Upper lobe of right lung (tissue), 1 donor: ENCODE data around the gene MAFG. TPM values are rescaled to one million over a fixed set of nuclear protein-coding genes. Genes with fewer than 3 reads are reported as not detected.

Source experiments
- ATAC-seq: fragments of 200-7000 bp; cut with Tn5 transposase; one replicate; pipeline ENCODE4 v1.9.1; 2020; ENCODE audit warnings: mild to moderate bottlenecking, moderate library complexity
- DNase-seq: peaks from one replicate; pipeline ENCODE4 v3.0.0-alpha.2; 2020
- H3K27ac ChIP-seq: fragments of 200-600 bp; one replicate; pipeline ENCODE4 v1.8.0; 2022
- H3K27me3 ChIP-seq: fragments of 200-600 bp; one replicate; pipeline ENCODE4 v1.8.0; 2022; ENCODE audit warnings: mild to moderate bottlenecking
- H3K36me3 ChIP-seq: fragments of 200-600 bp; one replicate; pipeline ENCODE4 v1.8.0; 2022
- H3K4me1 ChIP-seq: fragments of 200-600 bp; one replicate; pipeline ENCODE4 v1.8.0; 2022
- H3K4me3 ChIP-seq: fragments of 200-600 bp; one replicate; pipeline ENCODE4 v1.8.0; 2022; ENCODE audit warnings: mild to moderate bottlenecking
- H3K9me3 ChIP-seq: fragments of 200-600 bp; one replicate; pipeline ENCODE4 v1.8.0; 2022
- intact Hi-C: fragments of 100-400 bp; cut with DNase I; formaldehyde crosslinking; loops from one replicate; pipeline ENCODE4 v1.11.0; 2022
- total RNA-seq: library from RNA; stranded (reverse); fragmentation: NEBNext Ultra II Directional; extraction: Animal tissue kit (Norgen Biotek cat#: 25700); gene quantifications from one replicate; pipeline ENCODE4 v1.2.1, GENCODE V29; 2021
- TF ChIP-seq, protein P1 (sequence below): fragments of 200-600 bp; IDR thresholded peaks from one replicate; pipeline ENCODE4 v1.8.0; 2022; ENCODE audit warnings: antibody characterized with exemption
- donor health status: DM: no; HTN: yes; CAD: no; lungs with severe emphysema.

Gene MAFG
- total RNA-seq, 1 donor from 2014 or later: 35.9 TPM

DNA sequence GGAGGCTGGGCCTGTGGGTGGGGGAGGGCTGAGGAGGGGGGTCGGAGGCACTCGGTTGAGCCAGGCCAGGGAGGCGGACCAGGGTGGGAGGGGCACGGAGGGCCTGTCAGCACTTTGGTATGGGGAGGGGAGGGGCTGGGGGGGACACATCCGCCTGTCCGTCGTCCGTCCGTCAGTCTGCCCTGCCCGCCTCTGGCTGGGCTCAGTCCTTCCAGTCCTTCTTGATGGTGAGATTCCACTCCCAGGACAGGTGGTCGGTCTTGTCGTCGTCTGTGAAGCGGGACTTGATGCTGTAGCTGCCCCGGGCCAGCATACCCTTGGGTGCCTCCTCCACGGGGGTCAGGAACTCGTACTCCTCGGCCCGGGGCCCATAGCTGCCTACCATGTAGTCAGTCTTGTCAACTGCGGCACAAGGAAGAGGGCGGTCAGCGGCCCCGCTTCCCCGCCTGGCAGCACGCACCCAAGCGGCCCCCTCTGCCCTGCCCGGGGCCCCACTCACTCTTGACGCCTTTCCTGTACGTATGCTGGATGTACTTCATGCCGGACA lies 58.8 kb downstream of the MAFG start:
- DNase-seq: peak; percentile 74
- TF ChIP-seq, protein P1, sequence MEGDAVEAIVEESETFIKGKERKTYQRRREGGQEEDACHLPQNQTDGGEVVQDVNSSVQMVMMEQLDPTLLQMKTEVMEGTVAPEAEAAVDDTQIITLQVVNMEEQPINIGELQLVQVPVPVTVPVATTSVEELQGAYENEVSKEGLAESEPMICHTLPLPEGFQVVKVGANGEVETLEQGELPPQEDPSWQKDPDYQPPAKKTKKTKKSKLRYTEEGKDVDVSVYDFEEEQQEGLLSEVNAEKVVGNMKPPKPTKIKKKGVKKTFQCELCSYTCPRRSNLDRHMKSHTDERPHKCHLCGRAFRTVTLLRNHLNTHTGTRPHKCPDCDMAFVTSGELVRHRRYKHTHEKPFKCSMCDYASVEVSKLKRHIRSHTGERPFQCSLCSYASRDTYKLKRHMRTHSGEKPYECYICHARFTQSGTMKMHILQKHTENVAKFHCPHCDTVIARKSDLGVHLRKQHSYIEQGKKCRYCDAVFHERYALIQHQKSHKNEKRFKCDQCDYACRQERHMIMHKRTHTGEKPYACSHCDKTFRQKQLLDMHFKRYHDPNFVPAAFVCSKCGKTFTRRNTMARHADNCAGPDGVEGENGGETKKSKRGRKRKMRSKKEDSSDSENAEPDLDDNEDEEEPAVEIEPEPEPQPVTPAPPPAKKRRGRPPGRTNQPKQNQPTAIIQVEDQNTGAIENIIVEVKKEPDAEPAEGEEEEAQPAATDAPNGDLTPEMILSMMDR: no peak
- Histone ChIP-seq H3K9me3 (no peaks in the 10 kb centered on the region), H3K4me1 (peaks cover 43% of the 10 kb centered on the region), H3K27ac (peak overlapping the region; percentile 89), H3K36me3 (peaks cover 19% of the 10 kb centered on the region), H3K4me3 (no peak overlapping the region), H3K27me3 (no peaks in the 10 kb centered on the region)
- intact Hi-C loops: no loop called here
- peak; percentile 0 for ATAC-seq

Other genes starting within 250 kb of the MAFG start
- 19.5 TPM for gene ARL16, start 243.9 kb downstream of the MAFG start, total RNA-seq
- 88.3 TPM for gene HGS, start 243.7 kb downstream of the MAFG start, total RNA-seq
- gene MRPL12, start 224.4 kb downstream of the MAFG start, total RNA-seq: 40.3 TPM
- 6.3 TPM for gene SLC25A10, start 215.5 kb downstream of the MAFG start, total RNA-seq
- not detected for gene GCGR, start 123.6 kb downstream of the MAFG start, total RNA-seq
- 72.8 TPM for gene MCRIP1, start 94.4 kb downstream of the MAFG start, total RNA-seq
- not detected for gene PPP1R27, start 92.7 kb downstream of the MAFG start, total RNA-seq
- gene P4HB, start 67.2 kb downstream of the MAFG start, total RNA-seq: 462 TPM
- gene ARHGDIA, start 56.4 kb downstream of the MAFG start, total RNA-seq: 386 TPM
- gene ALYREF, start 36.1 kb downstream of the MAFG start, total RNA-seq: 39.4 TPM
- 91.0 TPM for gene ANAPC11, start 36.0 kb downstream of the MAFG start, total RNA-seq
- 0.55 TPM for gene NPB, start 25.5 kb downstream of the MAFG start, total RNA-seq
- gene PCYT2, start 16.3 kb downstream of the MAFG start, total RNA-seq: 46.1 TPM
- gene SIRT7, start 9.6 kb downstream of the MAFG start, total RNA-seq: 27.5 TPM
- gene PYCR1, start 9.6 kb upstream of the MAFG start, total RNA-seq: 19.0 TPM
- gene MYADML2, start 19.5 kb upstream of the MAFG start, total RNA-seq: not detected
- gene NOTUM, start 33.5 kb upstream of the MAFG start, total RNA-seq: 6.1 TPM
- 50.3 TPM for gene ASPSCR1, start 49.9 kb upstream of the MAFG start, total RNA-seq
- 40.2 TPM for gene CENPX, start 95.1 kb upstream of the MAFG start, total RNA-seq
- 12.2 TPM for gene LRRC45, start 95.6 kb upstream of the MAFG start, total RNA-seq
- 3.4 TPM for gene RAC3, start 103.9 kb upstream of the MAFG start, total RNA-seq
- 143 TPM for gene DCXR, start 110.0 kb upstream of the MAFG start, total RNA-seq
- gene RFNG, start 124.1 kb upstream of the MAFG start, total RNA-seq: 38.5 TPM
- gene GPS1, start 124.2 kb upstream of the MAFG start, total RNA-seq: 78.0 TPM
- 82.4 TPM for gene DUS1L, start 138.1 kb upstream of the MAFG start, total RNA-seq
- 432 TPM for gene FASN, start 170.5 kb upstream of the MAFG start, total RNA-seq